Sigmoid colon (tissue), 7 donors: ENCODE data around the gene IGFL4. TPM values are rescaled to one million over a fixed set of nuclear protein-coding genes. Genes with fewer than 3 reads are reported as not detected.

Experiments used
- DNase-seq: peaks from one replicate; pipeline ENCODE4 v3.0.0-alpha.2; 2019
- H3K27ac ChIP-seq, 4 donors: fragments of 200-600 bp; sonication (generic); one replicate each; pipeline ENCODE4 v1.5.1; 2016 to 2019; ENCODE audit warnings: mild to moderate bottlenecking in 1 of 4
- H3K27me3 ChIP-seq, 3 donors: fragments of 200-600 bp; sonication (generic); one replicate each; pipeline ENCODE4 v1.5.1; 2019; ENCODE audit warnings: mild to moderate bottlenecking in 1 of 3
- H3K36me3 ChIP-seq, 4 donors: fragments of 200-600 bp; sonication (generic); one replicate each; pipeline ENCODE4 v1.5.1; 2016 to 2019
- H3K4me1 ChIP-seq, 4 donors: fragments of 200-600 bp; sonication (generic); one replicate each; pipeline ENCODE4 v1.5.1; 2017 to 2019
- H3K4me3 ChIP-seq, 4 donors: fragments of 200-600 bp; sonication (generic); one replicate each; pipeline ENCODE4 v1.5.1; 2017 to 2019; ENCODE audit warnings: mild to moderate bottlenecking in 2 of 4, moderate library complexity in 1 of 4
- H3K9me3 ChIP-seq, 4 donors: fragments of 200-600 bp in 3 of 4; sonication (generic) in 3 of 4; one replicate each; pipeline versions ENCODE4 v1.5.1 to v1.6.1; 2013 to 2019
- EP300 ChIP-seq, 4 donors: sonication (generic); formaldehyde crosslinking; IDR thresholded peaks; one replicate each; pipeline ENCODE4 v1.6.1; 2017; ENCODE audit warnings: antibody characterized with exemption in 4 of 4
- POLR2A ChIP-seq, 2 donors: fragments of 450-650 bp; IDR thresholded peaks; one replicate each; pipeline ENCODE4 v1.6.1; 2016; ENCODE audit warnings: antibody characterized with exemption in 2 of 2, mild to moderate bottlenecking in 2 of 2, moderate library complexity in 2 of 2
- POLR2AphosphoS5 ChIP-seq, 4 donors: sonication (generic); formaldehyde crosslinking; IDR thresholded peaks; one replicate each; pipeline ENCODE4 v1.6.1; 2017; ENCODE audit warnings: antibody characterized with exemption in 4 of 4
- WGBS, 2 donors: extraction: QIAGEN DNeasy Blood & Tissue Kit; methylation state at CpG; one replicate each; pipeline ENCODE4 v1.1.7; 2013; 5-methylcytosine and 5-hydroxymethylcytosine counted together
- intact Hi-C: fragments of 100-400 bp; cut with DNase I; formaldehyde crosslinking; loops from one replicate; pipeline ENCODE4 v1.15.1; 2023
- polyA plus RNA-seq, 3 donors: library from polyadenylated mRNA; stranded (reverse); fragments of 200-250 nt; gene quantifications; one replicate each; pipeline ENCODE4 v1.2.3, GENCODE V29; 2013
- total RNA-seq, 4 donors: library from RNA; depleted of rRNA; stranded (reverse); fragments of >200 nt; gene quantifications; one replicate each; pipeline ENCODE4 v1.1.0, GENCODE V29; 2016
- TF ChIP-seq, protein P1 (sequence below), 4 experiments: fragments of 450-650 bp in 3 of 4; fragments of 200-600 bp in 1 of 4; IDR thresholded peaks; one replicate each; pipeline ENCODE4 v1.5.1; 2016 to 2019; ENCODE audit warnings: antibody characterized with exemption in 4 of 4, mild to moderate bottlenecking in 3 of 4, moderate library complexity in 2 of 4
- donor health status: healthy with polysubstance abuse.
- donor health status: Bipolar disorder and iron deficiency.
- donor health status: healthy.

The IGFL4 gene
- total and polyA plus RNA-seq, 7 donors = not detected

GRCh38 chr19:46006411-46006810, 34.4 kb downstream of the IGFL4 start:
- Histone ChIP-seq H3K4me3 (no peak overlapping the region), H3K27me3 (peaks cover 0 to 3% (median 0%) of the 10 kb centered on the region in 3 donors), H3K27ac (no peak overlapping the region), H3K9me3 (no peaks in the 10 kb centered on the region), H3K4me1 (no peaks in the 10 kb centered on the region), H3K36me3 (peaks cover 0 to 27% (median 0%) of the 10 kb centered on the region in 4 donors)
- intact Hi-C loops = no loop called here
- DNase-seq = no peak
- TF ChIP-seq POLR2A (IDR thresholded peaks at IDR 0.05) (no peak), EP300 (IDR thresholded peaks at IDR 0.05) (no peak), POLR2AphosphoS5 (IDR thresholded peaks at IDR 0.05) (no peak)
- TF ChIP-seq, protein P1, sequence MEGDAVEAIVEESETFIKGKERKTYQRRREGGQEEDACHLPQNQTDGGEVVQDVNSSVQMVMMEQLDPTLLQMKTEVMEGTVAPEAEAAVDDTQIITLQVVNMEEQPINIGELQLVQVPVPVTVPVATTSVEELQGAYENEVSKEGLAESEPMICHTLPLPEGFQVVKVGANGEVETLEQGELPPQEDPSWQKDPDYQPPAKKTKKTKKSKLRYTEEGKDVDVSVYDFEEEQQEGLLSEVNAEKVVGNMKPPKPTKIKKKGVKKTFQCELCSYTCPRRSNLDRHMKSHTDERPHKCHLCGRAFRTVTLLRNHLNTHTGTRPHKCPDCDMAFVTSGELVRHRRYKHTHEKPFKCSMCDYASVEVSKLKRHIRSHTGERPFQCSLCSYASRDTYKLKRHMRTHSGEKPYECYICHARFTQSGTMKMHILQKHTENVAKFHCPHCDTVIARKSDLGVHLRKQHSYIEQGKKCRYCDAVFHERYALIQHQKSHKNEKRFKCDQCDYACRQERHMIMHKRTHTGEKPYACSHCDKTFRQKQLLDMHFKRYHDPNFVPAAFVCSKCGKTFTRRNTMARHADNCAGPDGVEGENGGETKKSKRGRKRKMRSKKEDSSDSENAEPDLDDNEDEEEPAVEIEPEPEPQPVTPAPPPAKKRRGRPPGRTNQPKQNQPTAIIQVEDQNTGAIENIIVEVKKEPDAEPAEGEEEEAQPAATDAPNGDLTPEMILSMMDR (IDR thresholded peaks at IDR 0.05) = no peak
- WGBS, 2 donors = 96% methylated on average over 13 of the region's 13 CpGs

- no peak for DNase-seq
- H3K9me3 ChIP-seq = no peaks in the 10 kb centered on the region
- intact Hi-C loops = no loop called here
- H3K27me3 ChIP-seq = peaks cover 0 to 26% (median 8%) of the 10 kb centered on the region in 3 donors
- 96 to 97% methylated on average over 15 of the region's 15 CpGs for WGBS, 2 donors
- no peak overlapping the region for H3K4me3 ChIP-seq
- TF ChIP-seq, protein P1 (IDR thresholded peaks at IDR 0.05) = no peak
- TF ChIP-seq EP300 (IDR thresholded peaks at IDR 0.05) (no peak), POLR2AphosphoS5 (IDR thresholded peaks at IDR 0.05) (no peak), POLR2A (IDR thresholded peaks at IDR 0.05) (no peak)
- H3K4me1 ChIP-seq = peaks cover 0 to 16% (median 14%) of the 10 kb centered on the region in 4 donors
- peaks cover 0 to 19% (median 0%) of the 10 kb centered on the region in 4 donors for H3K36me3 ChIP-seq
- no peak overlapping the region for H3K27ac ChIP-seq
These were observed 38.0 kb downstream of the IGFL4 start for GRCh38 chr19:46002678-46003275.

- H3K4me1 ChIP-seq = peaks cover 0 to 25% (median 21%) of the 10 kb centered on the region in 4 donors
- 5 to 10% methylated on average over 34 of the region's 34 CpGs for WGBS, 2 donors
- intact Hi-C loops = no loop called here
- H3K36me3 ChIP-seq = no peaks in the 10 kb centered on the region
- DNase-seq = no peak
- H3K4me3 ChIP-seq = no peak overlapping the region
- no peaks in the 10 kb centered on the region for H3K9me3 ChIP-seq
- peaks cover 0 to 26% (median 10%) of the 10 kb centered on the region in 3 donors for H3K27me3 ChIP-seq
- TF ChIP-seq POLR2A (IDR thresholded peaks at IDR 0.05) (no peak), EP300 (IDR thresholded peaks at IDR 0.05) (no peak), POLR2AphosphoS5 (IDR thresholded peaks at IDR 0.05) (no peak)
- TF ChIP-seq, protein P1 (IDR thresholded peaks at IDR 0.05) = no peak
- no peak overlapping the region for H3K27ac ChIP-seq
These were observed 40.1 kb downstream of the IGFL4 start for GRCh38 chr19:46000491-46001246.

GRCh38 chr19:45999653-46000121, 41.1 kb downstream of the IGFL4 start:
- Histone ChIP-seq H3K27ac (no peak overlapping the region), H3K4me1 (peaks cover 0 to 27% (median 22%) of the 10 kb centered on the region in 4 donors), H3K9me3 (no peaks in the 10 kb centered on the region), H3K27me3 (peaks cover 0 to 26% (median 10%) of the 10 kb centered on the region in 3 donors), H3K4me3 (no peak overlapping the region), H3K36me3 (no peaks in the 10 kb centered on the region)
- intact Hi-C loops = loop anchor here (5.0 kb wide), 2 partner anchors 97 to 112 kb away; partner anchors contain the start of genes IRF2BP1 and MYPOP
- 21 to 27% methylated on average over 14 of the region's 14 CpGs for WGBS, 2 donors
- no peak for DNase-seq
- no peak for TF ChIP-seq POLR2A (IDR thresholded peaks at IDR 0.05)
- no peak for TF ChIP-seq EP300 (IDR thresholded peaks at IDR 0.05)

DNA sequence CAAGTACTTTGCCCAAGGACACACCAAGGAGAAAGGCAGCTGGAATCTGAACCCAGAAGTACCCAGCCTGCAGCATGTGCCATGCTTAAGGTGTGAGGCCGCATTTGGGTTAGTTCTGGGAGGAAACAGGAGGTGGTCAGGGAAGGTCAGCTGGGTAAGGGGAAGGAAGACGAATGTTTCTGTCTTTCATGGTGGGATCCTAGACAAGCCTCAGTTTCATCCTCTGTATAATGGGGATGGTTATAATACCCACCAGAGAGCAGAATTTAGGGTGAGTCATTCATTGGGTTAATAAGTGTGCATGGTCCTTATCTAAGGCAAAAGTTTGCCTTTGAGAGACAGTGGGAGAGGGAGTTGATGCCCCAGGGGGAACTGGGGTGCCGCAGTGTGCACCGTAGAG, 42.0 kb downstream of the IGFL4 start:
- intact Hi-C loops = loop anchor here (5.0 kb wide), 2 partner anchors 97 to 112 kb away; partner anchors contain the start of genes IRF2BP1 and MYPOP
- Histone ChIP-seq H3K27me3 (peaks cover 0 to 26% (median 10%) of the 10 kb centered on the region in 3 donors), H3K4me1 (peaks cover 0 to 27% (median 24%) of the 10 kb centered on the region in 4 donors), H3K4me3 (no peak overlapping the region), H3K9me3 (no peaks in the 10 kb centered on the region), H3K27ac (no peak overlapping the region), H3K36me3 (no peaks in the 10 kb centered on the region)
- DNase-seq = no peak
- TF ChIP-seq EP300 (IDR thresholded peaks at IDR 0.05) = no peak
- no peak for TF ChIP-seq POLR2AphosphoS5 (IDR thresholded peaks at IDR 0.05)
- no peak for TF ChIP-seq POLR2A (IDR thresholded peaks at IDR 0.05)
- TF ChIP-seq, protein P1 (IDR thresholded peaks at IDR 0.05) = no peak
- 93 to 97% methylated on average over 4 of the region's 4 CpGs for WGBS, 2 donors
